SK-N-SH (cell line): Measurements from ENCODE around the gene GDPGP1. TPM values are rescaled to one million over a fixed set of nuclear protein-coding genes. Genes with fewer than 3 reads are reported as not detected.
A peak's percentile ranks its signal among the peaks of the same experiment; 100 is the strongest.

Source experiments
- CTCF ChIA-PET: fragments of 300-600, 350-600 bp; formaldehyde crosslinking; extraction: SDS; loops from one replicate; lab custom pipeline; 2021; lab: Yijun Ruan, JAX
- POLR2A ChIA-PET: fragments of 350-600 bp; sonication (Branson Sonifier 250); formaldehyde crosslinking; extraction: SDS; loops from one replicate; lab custom pipeline; 2020; ENCODE audit warnings: antibody characterized with exemption, inconsistent platforms; lab: Yijun Ruan, JAX
- DNase-seq: peaks from one replicate; pipeline ENCODE4 v3.0.0; 2012
- H2AFZ ChIP-seq: fragments of 200-600 bp; sonication (generic); 2 replicates; pipeline ENCODE4 v1.8.1; 2016; ENCODE audit warnings: antibody characterized with exemption, mild to moderate bottlenecking, low read depth
- H3F3A ChIP-seq: fragments of 200-600 bp; sonication (generic); replicated peaks from 2 replicates; pipeline ENCODE3; 2016; ENCODE audit warnings: antibody characterized with exemption, mild to moderate bottlenecking; ENCODE audit not compliant: insufficient read depth
- H3K27ac ChIP-seq, 2 experiments: fragments of 200-500 bp in 1 of 2; fragments of 200-600 bp in 1 of 2; sonication (Bioruptor generic) in 1 of 2; sonication (generic), shearing (Covaris generic) in 1 of 2; 2 replicates each; pipeline versions ENCODE4 v1.5.1 to v1.6.1; 2014 to 2016; ENCODE audit warnings: low read depth in 2 of 2, inconsistent platforms in 1 of 2, low read length in 1 of 2, mild to moderate bottlenecking in 1 of 2, mixed read lengths in 1 of 2
- H3K27me3 ChIP-seq: fragments of 200-600 bp; sonication (generic), shearing (Covaris generic); 2 replicates; pipeline ENCODE4 v1.6.1; 2016; ENCODE audit warnings: mixed run types; ENCODE audit not compliant: insufficient read depth
- H3K36me3 ChIP-seq, 2 experiments: fragments of 200-500 bp in 1 of 2; fragments of 200-600 bp in 1 of 2; sonication (Bioruptor generic) in 1 of 2; sonication (generic) in 1 of 2; replicated peaks in 1 of 2; 2 replicates each; pipeline versions ENCODE3 to v1.5.1; 2014 to 2016; ENCODE audit warnings: low read length in 1 of 2, mild to moderate bottlenecking in 1 of 2; ENCODE audit not compliant: insufficient read depth in 2 of 2, control insufficient read depth in 1 of 2
- H3K4me1 ChIP-seq, 2 experiments: fragments of 200-500 bp in 1 of 2; fragments of 200-600 bp in 1 of 2; sonication (Bioruptor generic) in 1 of 2; sonication (generic), shearing (Covaris generic) in 1 of 2; 2 replicates each; pipeline versions ENCODE4 v1.5.1 to v1.6.1; 2014 to 2016; ENCODE audit warnings: low read depth in 1 of 2, low read length in 1 of 2, mixed run types in 1 of 2; ENCODE audit not compliant: insufficient read depth in 2 of 2, control insufficient read depth in 1 of 2
- H3K4me2 ChIP-seq: fragments of 200-600 bp; sonication (generic), shearing (Covaris generic); 2 replicates; pipeline ENCODE4 v1.6.1; 2017; ENCODE audit warnings: mixed run types
- H3K4me3 ChIP-seq, 2 experiments: fragments of 200-500 bp in 1 of 2; fragments of 200-600 bp in 1 of 2; sonication (Bioruptor generic) in 1 of 2; sonication (generic), shearing (Covaris generic) in 1 of 2; 2 replicates each; pipeline versions ENCODE4 v1.5.1 to v1.8.1; 2014 to 2016; ENCODE audit warnings: low read depth in 2 of 2, inconsistent platforms in 1 of 2, low read length in 1 of 2, mild to moderate bottlenecking in 1 of 2, mixed read lengths in 1 of 2, moderate library complexity in 1 of 2
- H3K79me2 ChIP-seq: fragments of 200-600 bp; sonication (generic); 2 replicates; pipeline ENCODE4 v1.8.1; 2017; ENCODE audit warnings: mild to moderate bottlenecking; ENCODE audit not compliant: insufficient read depth
- H3K9ac ChIP-seq: fragments of 200-600 bp; sonication (generic); 2 replicates; pipeline ENCODE4 v1.6.1; 2017; ENCODE audit warnings: mixed run types
- H3K9me2 ChIP-seq: fragments of 200-600 bp; sonication (generic); 2 replicates; pipeline ENCODE4 v1.6.1; 2017; ENCODE audit warnings: mixed run types
- H3K9me3 ChIP-seq: fragments of 200-600 bp; sonication (generic); 2 replicates; pipeline ENCODE4 v1.6.1; 2017; ENCODE audit warnings: mixed run types, mild to moderate bottlenecking, moderate library complexity
- H4K20me1 ChIP-seq: fragments of 200-600 bp; sonication (generic); 2 replicates; pipeline ENCODE4 v1.6.1; 2017; ENCODE audit warnings: mild to moderate bottlenecking, mixed run types; ENCODE audit not compliant: insufficient read depth
- CTCF ChIP-seq: fragments of 200-600 bp; sonication (generic); IDR thresholded peaks from 2 replicates; pipeline ENCODE4 v1.6.1; 2017; ENCODE audit warnings: antibody characterized with exemption, mild to moderate bottlenecking, moderate library complexity
- ELF1 ChIP-seq: IDR thresholded peaks from 2 replicates; pipeline ENCODE4 v1.4.0; 2012
- EZH2phosphoT487 ChIP-seq: fragments of 200-600 bp; sonication (generic); IDR thresholded peaks from 2 replicates; pipeline ENCODE4 v1.6.1; 2017; ENCODE audit warnings: low read depth, mixed run types, mild to moderate bottlenecking, antibody characterized with exemption, moderate library complexity, borderline replicate concordance
- IRF3 ChIP-seq: fragments of 150-350 bp; IDR thresholded peaks from 2 replicates; pipeline ENCODE4 v1.6.1; 2016; ENCODE audit warnings: mild to moderate bottlenecking, low read depth, low read length
- MEF2A ChIP-seq: IDR thresholded peaks from 2 replicates; pipeline ENCODE4 v1.4.0; 2012; ENCODE audit warnings: low read depth, borderline replicate concordance
- MXI1 ChIP-seq: IDR thresholded peaks from 2 replicates; pipeline ENCODE4 v1.6.1; 2012; ENCODE audit warnings: mild to moderate bottlenecking, low read depth, low read length, improper control_type of control experiment
- NFIC ChIP-seq: IDR thresholded peaks from 2 replicates; pipeline ENCODE4 v1.4.0; 2012; ENCODE audit warnings: borderline replicate concordance
- PBX3 ChIP-seq: IDR thresholded peaks from 2 replicates; pipeline ENCODE4; 2012
- POLR2AphosphoS5 ChIP-seq: IDR thresholded peaks from 2 replicates; pipeline ENCODE4 v1.6.1; 2012; ENCODE audit warnings: low read depth, low read length
- REST ChIP-seq: IDR thresholded peaks from 2 replicates; pipeline ENCODE4 v1.6.1; 2012; ENCODE audit warnings: mild to moderate bottlenecking, low read depth, low read length, moderate library complexity
- RFX5 ChIP-seq: IDR thresholded peaks from 2 replicates; pipeline ENCODE4 v1.6.1; 2012; ENCODE audit warnings: mild to moderate bottlenecking, improper control_type of control experiment, low read length
- RXRA ChIP-seq: IDR thresholded peaks from 2 replicates; pipeline ENCODE4 v1.4.0; 2012; ENCODE audit warnings: low read depth, mild to moderate bottlenecking, borderline replicate concordance
- SIN3A ChIP-seq: IDR thresholded peaks from 2 replicates; pipeline ENCODE4 v1.6.1; 2012; ENCODE audit warnings: low read depth, mild to moderate bottlenecking, low read length, moderate library complexity, borderline replicate concordance
- TEAD4 ChIP-seq: IDR thresholded peaks from 2 replicates; pipeline ENCODE4 v1.4.0; 2012; ENCODE audit warnings: mild to moderate bottlenecking, borderline replicate concordance; ENCODE audit not compliant: insufficient read depth
- USF1 ChIP-seq: IDR thresholded peaks from 2 replicates; pipeline ENCODE4 v1.4.0; 2012; ENCODE audit warnings: low read depth, borderline replicate concordance
- USF2 ChIP-seq: fragments of 150-350 bp; IDR thresholded peaks from 2 replicates; pipeline ENCODE4 v1.6.1; 2017; ENCODE audit warnings: antibody characterized with exemption, low read length, low read depth, borderline replicate concordance
- WGBS: methylation state at CpG from one replicate; pipeline ENCODE4 v1.1.6; 2017; ENCODE audit warnings: low lambda C conversion rate; 5-methylcytosine and 5-hydroxymethylcytosine counted together
- polyA plus RNA-seq, 3 experiments: library from polyadenylated mRNA; depleted of rRNA; stranded (reverse); fragments of >200 nt; gene quantifications; 2 replicates each; pipeline ENCODE4 v1.2.3, GENCODE V29; 2012

Gene GDPGP1
- polyA plus RNA-seq, 1 of the 3 experiments (the other 2 are of a cell fraction): 2.4 TPM

GRCh38 chr15:90232196-90232595 lies 1.8 kb upstream of the GDPGP1 start:
- Histone ChIP-seq H3K4me2 (peak overlapping the region; percentile 77), H3K4me1 (peaks cover 5 to 9% of the 10 kb centered on the region in 2 experiments; a peak in 2 of 4 replicates), H3K9ac (0 out of 2 replicates have a peak overlapping the region, but pooled peaks have one; percentile 89), H3F3A (no peaks in the 10 kb centered on the region), H3K9me2 (no peaks in the 10 kb centered on the region), H3K36me3 (peaks cover 6 to 41% of the 10 kb centered on the region in 2 experiments), H2AFZ (no peak overlapping the region), H3K4me3 (0 out of 4 replicates have a peak overlapping the region, but pooled peaks of 1 of the 2 experiments have one; percentile 74), H3K9me3 (no peaks in the 10 kb centered on the region), H3K79me2 (peaks cover 26% of the 10 kb centered on the region), H4K20me1 (no peaks in the 10 kb centered on the region), H3K27me3 (no peaks in the 10 kb centered on the region), H3K27ac (no peak overlapping the region)
- no peak for DNase-seq
- ChIA-PET CTCF (interaction anchor here (0.9 to 5.4 kb wide), 10 partner anchors 11 to 236 kb away, joined by 3 to 35 read pairs (median 9); partner anchors contain the start of gene TTLL13), POLR2A (interaction anchor here (1.3 to 2.5 kb wide), 3 partner anchors 58 to 130 kb away, joined by 3 to 10 read pairs (median 6); partner anchors contain the start of gene IDH2)
- WGBS: 88% methylated on average over 4 of the region's 13 CpGs
- TF ChIP-seq MXI1 (no peak), ELF1 (no peak), MEF2A (no peak), EZH2phosphoT487 (no peak), SIN3A (no peak), PBX3 (no peak), NFIC (no peak), RFX5 (no peak), USF1 (no peak)

GRCh38 chr15:90232941-90233386 lies 1.0 kb upstream of the GDPGP1 start:
- Histone ChIP-seq H3K9me2 (no peaks in the 10 kb centered on the region), H3F3A (no peaks in the 10 kb centered on the region), H3K27ac (peak overlapping the region in 1 of 2 experiments; percentile 92; a peak in 3 of 4 replicates), H3K36me3 (peaks cover 6 to 33% of the 10 kb centered on the region in 2 experiments), H3K4me3 (peak overlapping the region; percentile 71 to 74), H3K9me3 (no peaks in the 10 kb centered on the region), H3K27me3 (no peaks in the 10 kb centered on the region), H3K4me1 (peaks cover 5 to 9% of the 10 kb centered on the region in 2 experiments; a peak in 2 of 4 replicates), H3K9ac (peak overlapping the region; percentile 89), H4K20me1 (no peaks in the 10 kb centered on the region), H3K4me2 (peak overlapping the region; percentile 77), H3K79me2 (peaks cover 26% of the 10 kb centered on the region), H2AFZ (no peak overlapping the region; the same call in 1 of the 2 replicates)
- ChIA-PET POLR2A (interaction anchor here (1.0 to 2.5 kb wide), 5 partner anchors 43 to 131 kb away, joined by 3 to 10 read pairs (median 5); partner anchors contain the start of gene IDH2), CTCF (interaction anchor here (0.8 to 5.4 kb wide), 20 partner anchors 11 to 237 kb away, joined by 3 to 35 read pairs (median 4); partner anchors contain the start of gene TTLL13)
- 29% methylated on average over 6 of the region's 9 CpGs for WGBS
- DNase-seq: no peak
- TF ChIP-seq SIN3A (no peak), TEAD4 (no peak), REST (no peak), IRF3 (no peak), POLR2AphosphoS5 (no peak), RXRA (no peak), CTCF (peak; percentile 52), USF2 (no peak)
